IgD-negative memory B cell (primary cell): ENCODE measurements around the gene ARHGAP6. TPM values are rescaled to one million over a fixed set of nuclear protein-coding genes. Genes with fewer than 3 reads are reported as not detected.
"Not testable (repeated sequence)": the region's sequence is repeated elsewhere in the genome, so short reads cannot be mapped to it uniquely, and the experiment has no call there.

Source experiments
- H3K27ac Mint-ChIP-seq, 3 donors: one replicate each; pipeline ENCODE4 v1.8.0; 2020 to 2022; ENCODE audit warnings: mild to moderate bottlenecking in 3 of 3, mixed read lengths in 3 of 3, moderate library complexity in 1 of 3
- H3K27me3 Mint-ChIP-seq: one replicate; pipeline ENCODE4 v1.8.0; 2021; ENCODE audit warnings: mixed read lengths
- H3K36me3 Mint-ChIP-seq: one replicate; pipeline ENCODE4 v1.8.0; 2020; ENCODE audit warnings: mild to moderate bottlenecking, mixed read lengths
- H3K4me1 Mint-ChIP-seq, 3 donors: one replicate each; pipeline ENCODE4 v1.8.0; 2020 to 2022; ENCODE audit warnings: mixed read lengths in 3 of 3, mild to moderate bottlenecking in 1 of 3
- H3K4me3 Mint-ChIP-seq, 4 donors: one replicate each; pipeline ENCODE4 v1.8.0; 2020 to 2022; ENCODE audit warnings: mild to moderate bottlenecking in 4 of 4, mixed read lengths in 4 of 4, moderate library complexity in 3 of 4
- H3K9me3 Mint-ChIP-seq, 3 donors: one replicate each; pipeline ENCODE4 v1.8.0; 2020 to 2021; ENCODE audit warnings: mixed read lengths in 3 of 3, mild to moderate bottlenecking in 1 of 3
- polyA plus RNA-seq: library from polyadenylated mRNA; unstranded; fragments of 300-500 nt; fragmentation: Illumina TruSeq; gene quantifications from one replicate; pipeline ENCODE4 v1.2.3, GENCODE V29; 2021

ARHGAP6 gene
- polyA plus RNA-seq, 1 donor from 2014 or later = 0.97 TPM

GRCh38 chrX:11382930-11383329 is 282.8 kb downstream of the ARHGAP6 start:
- Mint-ChIP-seq H3K36me3 (peaks cover 4% of the 10 kb centered on the region), H3K4me3 (no peak overlapping the region), H3K9me3 (peaks cover 0 to 7% (median 3%) of the 10 kb centered on the region in 3 donors), H3K27me3 (peaks cover 2% of the 10 kb centered on the region), H3K27ac (no peak overlapping the region), H3K4me1 (peaks cover 10 to 14% (median 14%) of the 10 kb centered on the region in 3 donors)

DNA sequence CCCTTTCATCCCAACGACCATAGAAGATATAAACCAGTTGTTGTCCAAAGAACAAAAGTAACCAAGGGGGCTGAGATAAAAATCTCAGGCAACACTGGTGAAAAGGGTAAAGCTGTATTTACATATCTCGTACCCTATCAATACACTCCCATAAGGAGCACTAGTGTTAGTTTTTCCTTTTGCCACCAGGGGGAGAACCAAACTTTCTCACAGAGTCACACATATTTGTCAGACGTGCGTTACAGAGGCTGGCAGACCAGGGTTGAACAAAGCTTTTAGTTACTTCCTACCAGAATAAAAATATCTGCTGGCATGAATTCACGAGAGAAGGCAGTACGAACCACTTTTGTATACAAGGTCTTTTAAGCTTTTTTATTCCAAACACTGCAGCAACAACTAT is 284.3 kb downstream of the ARHGAP6 start:
- peak overlapping the region in 1 of 4 donors; percentile 39 for H3K4me3 Mint-ChIP-seq
- H3K27me3 Mint-ChIP-seq = peaks cover 2% of the 10 kb centered on the region
- H3K27ac Mint-ChIP-seq = no peak overlapping the region
- H3K4me1 Mint-ChIP-seq = peaks cover 8 to 10% (median 10%) of the 10 kb centered on the region in 3 donors
- peaks cover 2 to 7% (median 3%) of the 10 kb centered on the region in 3 donors for H3K9me3 Mint-ChIP-seq
- peaks cover 2% of the 10 kb centered on the region for H3K36me3 Mint-ChIP-seq

GRCh38 chrX:11380187-11380844 is 285.4 kb downstream of the ARHGAP6 start:
- Mint-ChIP-seq H3K4me1 (peaks cover 6% of the 10 kb centered on the region in 3 donors), H3K27ac (no peak overlapping the region), H3K36me3 (peaks cover 2% of the 10 kb centered on the region)

DNA sequence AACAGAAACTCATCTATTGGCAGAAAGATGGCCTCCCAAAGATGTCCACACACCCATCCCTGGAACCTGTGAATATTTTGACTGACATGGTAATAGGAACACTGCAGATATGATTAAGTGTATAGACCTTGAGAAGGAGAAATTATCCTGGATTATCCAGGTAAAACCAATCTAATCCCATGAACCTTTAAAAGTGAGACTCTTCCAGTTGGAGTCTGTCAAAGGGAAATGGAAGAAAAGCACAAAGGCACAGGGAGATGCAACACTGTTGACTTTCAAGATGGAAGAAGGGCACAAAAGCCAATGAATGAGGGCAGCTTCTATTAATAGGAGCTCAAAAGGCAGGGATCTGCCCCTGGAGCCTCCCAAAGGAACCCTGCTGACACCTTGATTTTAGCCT is 289.6 kb downstream of the ARHGAP6 start:
- Mint-ChIP-seq H3K4me3 (no peak overlapping the region), H3K4me1 (peaks cover 0 to under 1% (median 0%) of the 10 kb centered on the region in 3 donors), H3K9me3 (peaks cover 2 to 7% (median 3%) of the 10 kb centered on the region in 3 donors), H3K27me3 (peaks cover 2% of the 10 kb centered on the region), H3K27ac (no peak overlapping the region), H3K36me3 (no peaks in the 10 kb centered on the region)

More at GRCh38 chrX:11380187-11380844, 285.4 kb downstream of the ARHGAP6 start:
- H3K9me3 Mint-ChIP-seq = peaks cover 2 to 7% (median 3%) of the 10 kb centered on the region in 3 donors
- H3K27me3 Mint-ChIP-seq = peaks cover 2% of the 10 kb centered on the region
- H3K4me3 Mint-ChIP-seq = no peak overlapping the region

DNA sequence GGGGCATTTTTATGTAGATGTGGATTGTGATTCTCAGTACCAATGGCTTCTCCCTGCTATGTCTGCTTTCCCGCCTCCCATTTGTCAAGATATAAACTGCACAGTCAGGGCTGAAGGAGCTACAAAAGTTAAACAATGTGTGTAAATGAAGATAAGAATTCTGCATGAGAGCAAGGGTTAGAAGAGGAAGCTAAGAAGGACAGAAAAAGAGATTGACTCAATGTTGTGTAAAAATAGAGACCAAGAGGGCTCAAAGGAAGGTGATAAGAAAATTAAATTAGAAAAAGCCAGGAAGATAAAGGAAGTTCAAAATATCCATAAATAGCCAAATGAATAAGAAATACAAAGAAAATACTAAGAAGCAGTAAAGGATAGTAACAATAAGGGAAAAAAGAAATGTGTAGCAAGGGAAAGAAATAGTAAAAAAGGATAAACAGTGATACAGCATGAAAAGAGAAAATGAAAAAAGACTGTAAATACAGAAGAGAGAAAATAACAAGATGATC is 290.1 kb downstream of the ARHGAP6 start:
- Mint-ChIP-seq H3K9me3 (peaks cover 2 to 7% (median 3%) of the 10 kb centered on the region in 3 donors), H3K27ac (peak overlapping the region in 1 of 3 donors; percentile 18), H3K27me3 (peaks cover 2% of the 10 kb centered on the region), H3K4me3 (no peak overlapping the region), H3K36me3 (no peaks in the 10 kb centered on the region), H3K4me1 (no peaks in the 10 kb centered on the region)

GRCh38 chrX:11374570-11374969 is 291.1 kb downstream of the ARHGAP6 start:
- no peak overlapping the region for H3K4me3 Mint-ChIP-seq
- peaks cover 2 to 9% (median 3%) of the 10 kb centered on the region in 3 donors for H3K9me3 Mint-ChIP-seq
- H3K27me3 Mint-ChIP-seq = no peaks in the 10 kb centered on the region
- no peak overlapping the region for H3K27ac Mint-ChIP-seq
- no peaks in the 10 kb centered on the region for H3K36me3 Mint-ChIP-seq
- peaks cover 0 to 2% (median 0%) of the 10 kb centered on the region in 3 donors for H3K4me1 Mint-ChIP-seq

DNA sequence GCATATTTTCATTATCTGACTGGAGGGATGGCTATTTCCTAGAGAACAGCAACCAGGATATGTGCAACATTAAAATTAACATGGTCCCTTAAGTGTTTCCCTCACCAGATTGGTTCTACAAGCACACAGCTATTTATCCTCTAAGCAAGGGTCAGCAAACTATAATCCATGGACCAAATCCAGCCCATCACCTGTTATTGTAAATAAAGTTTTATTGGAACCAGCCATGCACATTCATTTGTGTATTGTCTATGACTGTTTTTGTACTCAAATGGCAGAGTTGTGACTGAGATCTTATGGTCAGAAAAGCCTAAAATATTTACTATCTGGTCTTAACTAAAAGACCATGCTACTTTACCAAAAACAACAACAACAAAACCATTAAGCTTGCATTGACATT is 294.6 kb downstream of the ARHGAP6 start:
- Mint-ChIP-seq H3K4me1 (peaks cover 0 to 10% (median 0%) of the 10 kb centered on the region in 3 donors), H3K27ac (no peak overlapping the region), H3K4me3 (no peak overlapping the region), H3K27me3 (no peaks in the 10 kb centered on the region), H3K9me3 (peaks cover 0 to 3% (median 3%) of the 10 kb centered on the region in 3 donors), H3K36me3 (no peaks in the 10 kb centered on the region)

- Mint-ChIP-seq H3K27me3 (no peaks in the 10 kb centered on the region), H3K27ac (no peak overlapping the region), H3K9me3 (peaks cover 3 to 7% (median 5%) of the 10 kb centered on the region in 3 donors)
Measured at GRCh38 chrX:11367609-11368430, 297.9 kb downstream of the ARHGAP6 start.

GRCh38 chrX:11366998-11367595 is 298.6 kb downstream of the ARHGAP6 start:
- Mint-ChIP-seq H3K4me1 (peaks cover 9 to 26% (median 9%) of the 10 kb centered on the region in 3 donors), H3K27ac (no peak overlapping the region), H3K9me3 (peaks cover 3 to 7% (median 5%) of the 10 kb centered on the region in 3 donors), H3K4me3 (no peak overlapping the region), H3K36me3 (peaks cover 2% of the 10 kb centered on the region), H3K27me3 (no peaks in the 10 kb centered on the region)

More at GRCh38 chrX:11367609-11368430, 297.9 kb downstream of the ARHGAP6 start:
- no peak overlapping the region for H3K4me3 Mint-ChIP-seq
- peaks cover 6 to 23% (median 9%) of the 10 kb centered on the region in 3 donors for H3K4me1 Mint-ChIP-seq
- peaks cover 2% of the 10 kb centered on the region for H3K36me3 Mint-ChIP-seq

DNA sequence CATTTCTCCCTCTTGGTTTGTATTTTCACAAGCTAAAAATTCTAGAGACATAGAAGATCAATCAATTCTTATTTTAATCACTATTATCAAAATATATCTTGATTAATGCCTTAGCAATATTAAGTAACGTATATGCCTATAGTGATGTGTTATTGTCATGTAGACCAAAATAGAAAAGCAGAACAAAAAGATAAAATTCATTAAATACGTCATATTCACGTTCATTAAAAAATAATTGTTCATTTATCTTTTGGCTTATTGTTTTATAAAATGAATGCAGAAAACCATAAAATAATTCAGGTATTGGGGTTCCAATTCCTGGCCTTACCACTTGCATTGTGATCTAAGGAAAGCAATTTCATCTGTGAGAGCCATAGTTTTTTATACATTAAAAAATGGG is 300.3 kb downstream of the ARHGAP6 start:
- Mint-ChIP-seq H3K9me3 (peaks cover 3 to 7% (median 6%) of the 10 kb centered on the region in 3 donors), H3K27me3 (no peaks in the 10 kb centered on the region), H3K36me3 (peaks cover 2% of the 10 kb centered on the region), H3K4me1 (peaks cover 9 to 27% (median 9%) of the 10 kb centered on the region in 3 donors), H3K27ac (no peak overlapping the region), H3K4me3 (no peak overlapping the region)

DNA sequence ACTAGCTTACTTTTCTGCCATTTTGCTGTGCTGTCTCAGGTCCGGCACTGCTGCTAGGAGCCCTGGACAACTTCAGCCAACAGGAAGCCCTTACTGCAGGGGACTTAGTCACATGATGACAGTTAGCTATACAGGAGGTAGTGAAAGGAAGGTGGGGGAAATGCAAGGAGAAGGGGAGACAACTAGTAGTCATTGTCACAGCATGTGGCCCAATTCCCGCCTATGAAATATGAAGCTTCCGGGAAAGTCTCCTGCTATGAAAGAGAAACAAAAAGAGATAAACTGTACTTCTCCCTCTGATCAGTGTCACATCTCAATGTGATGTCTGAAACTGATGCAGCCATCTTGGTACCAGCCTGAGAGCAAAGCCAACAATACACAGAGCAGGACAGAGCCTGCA is 300.9 kb downstream of the ARHGAP6 start:
- H3K27me3 Mint-ChIP-seq = no peaks in the 10 kb centered on the region
- peaks cover 2% of the 10 kb centered on the region for H3K36me3 Mint-ChIP-seq
- H3K9me3 Mint-ChIP-seq = peaks cover 3 to 7% (median 6%) of the 10 kb centered on the region in 3 donors
- peaks cover 9 to 27% (median 9%) of the 10 kb centered on the region in 3 donors for H3K4me1 Mint-ChIP-seq
- H3K27ac Mint-ChIP-seq = peak overlapping the region in 1 of 3 donors; percentile 47
- H3K4me3 Mint-ChIP-seq = no peak overlapping the region

GRCh38 chrX:11363825-11364224 is 301.9 kb downstream of the ARHGAP6 start:
- not testable (repeated sequence) for H3K4me3 Mint-ChIP-seq, H3K27me3 Mint-ChIP-seq, H3K9me3 Mint-ChIP-seq, H3K36me3 Mint-ChIP-seq
- Mint-ChIP-seq H3K27ac (peak overlapping the region; percentile 47 to 94 (median 77)), H3K4me1 (peaks cover 9 to 27% (median 9%) of the 10 kb centered on the region in 3 donors)

GRCh38 chrX:11363069-11363594 is 302.6 kb downstream of the ARHGAP6 start:
- Mint-ChIP-seq H3K4me3 (peak overlapping the region; percentile 2 to 40 (median 25)), H3K4me1 (peaks cover 9 to 27% (median 9%) of the 10 kb centered on the region in 3 donors), H3K27ac (peak overlapping the region; percentile 47 to 94 (median 77)), H3K9me3 (peaks cover 3 to 6% (median 4%) of the 10 kb centered on the region in 3 donors), H3K36me3 (peaks cover 2% of the 10 kb centered on the region), H3K27me3 (no peaks in the 10 kb centered on the region)

DNA sequence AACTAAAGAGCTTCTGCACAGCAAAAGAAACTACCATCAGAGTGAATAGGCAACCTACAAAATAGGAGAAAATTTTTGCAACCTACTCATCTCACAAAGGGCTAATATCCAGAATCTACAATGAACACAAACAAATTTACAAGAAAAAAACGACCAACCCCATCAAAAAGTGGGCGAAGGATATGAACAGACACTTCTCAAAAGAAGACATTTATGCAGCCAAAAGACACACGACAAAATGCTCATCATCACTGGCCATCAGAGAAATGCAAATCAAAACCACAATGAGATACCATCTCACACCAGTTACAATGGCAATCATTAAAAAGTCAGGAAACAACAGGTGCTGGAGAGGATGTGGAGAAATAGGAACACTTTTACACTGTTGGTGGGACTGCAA is 304.1 kb downstream of the ARHGAP6 start:
- not testable (repeated sequence) for H3K9me3 Mint-ChIP-seq, H3K27me3 Mint-ChIP-seq, H3K36me3 Mint-ChIP-seq, H3K4me3 Mint-ChIP-seq
- Mint-ChIP-seq H3K27ac (peak overlapping the region in 1 of 3 donors; percentile 36), H3K4me1 (peaks cover 9 to 21% (median 9%) of the 10 kb centered on the region in 3 donors)
